SK-N-SH (cell line): ENCODE measurements around the gene TMEM151A. TPM values are rescaled to one million over a fixed set of nuclear protein-coding genes. Genes with fewer than 3 reads are reported as not detected.

Source experiments
- polyA plus RNA-seq, 3 experiments: library from polyadenylated mRNA; depleted of rRNA; stranded (reverse); fragments of >200 nt; gene quantifications; 2 replicates each; pipeline ENCODE4 v1.2.3, GENCODE V29; 2012

TMEM151A gene
- polyA plus RNA-seq, 1 of the 3 experiments (the other 2 are of a cell fraction): 0.35 TPM

Other genes starting within 250 kb of the TMEM151A start
- 1.9 and 3.2 TPM in 2 replicates for gene GAL3ST3, start 242.7 kb upstream of the TMEM151A start, polyA plus RNA-seq (2012; rRNA removed)
- 90.9 and 128 TPM in 2 replicates for gene SF3B2, start 239.5 kb upstream of the TMEM151A start, polyA plus RNA-seq (2012; rRNA removed)
- 24.8 and 37.3 TPM in 2 replicates for gene PACS1, start 221.6 kb upstream of the TMEM151A start, polyA plus RNA-seq (2012; rRNA removed)
- 36.4 and 39.0 TPM in 2 replicates for gene KLC2, start 34.2 kb upstream of the TMEM151A start, polyA plus RNA-seq (2012; rRNA removed)
- 204 and 208 TPM in 2 replicates for gene RAB1B, start 23.3 kb upstream of the TMEM151A start, polyA plus RNA-seq (2012; rRNA removed)
- gene CNIH2, start 13.7 kb upstream of the TMEM151A start, polyA plus RNA-seq (2012; rRNA removed): 7.4 and 11.8 TPM in 2 replicates
- gene YIF1A, start 2.8 kb upstream of the TMEM151A start, polyA plus RNA-seq (2012; rRNA removed): 115 and 123 TPM in 2 replicates
- 2.6 and 7.7 TPM in 2 replicates for gene CD248, start 25.1 kb downstream of the TMEM151A start, polyA plus RNA-seq (2012; rRNA removed)
- 13.0 and 16.9 TPM in 2 replicates for gene RIN1, start 44.5 kb downstream of the TMEM151A start, polyA plus RNA-seq (2012; rRNA removed)
- 70.0 and 76.5 TPM in 2 replicates for gene BRMS1, start 53.2 kb downstream of the TMEM151A start, polyA plus RNA-seq (2012; rRNA removed)
- gene B4GAT1, start 55.7 kb downstream of the TMEM151A start, polyA plus RNA-seq (2012; rRNA removed): 26.4 TPM in 2 replicates
- 3.2 and 3.7 TPM in 2 replicates for gene SLC29A2, start 79.9 kb downstream of the TMEM151A start, polyA plus RNA-seq (2012; rRNA removed)
- gene NPAS4, start 129.1 kb downstream of the TMEM151A start, polyA plus RNA-seq (2012; rRNA removed): 0.03 and 0.08 TPM in 2 replicates
- gene MRPL11, start 147.0 kb downstream of the TMEM151A start, polyA plus RNA-seq (2012; rRNA removed): 33.9 and 45.6 TPM in 2 replicates
- gene PELI3, start 175.0 kb downstream of the TMEM151A start, polyA plus RNA-seq (2012; rRNA removed): 6.5 and 7.0 TPM in 2 replicates
- 62.1 and 70.6 TPM in 2 replicates for gene DPP3, start 188.5 kb downstream of the TMEM151A start, polyA plus RNA-seq (2012; rRNA removed)
- 24.8 and 34.3 TPM in 2 replicates for gene BBS1, start 218.7 kb downstream of the TMEM151A start, polyA plus RNA-seq (2012; rRNA removed)